Activated T-cell treated with anti-CD3 and anti-CD28 coated beads for 48 hours (primary cell): ENCODE measurements around the gene ALPI.
A peak's percentile ranks its signal among the peaks of the same experiment; 100 is the strongest.
"Not testable (repeated sequence)": the region's sequence is repeated elsewhere in the genome, so short reads cannot be mapped to it uniquely, and the experiment has no call there.

ENCODE experiments used
- DNase-seq: peaks from one replicate; pipeline ENCODE4 v3.0.0-alpha.2; 2020; ENCODE audit warnings: low read depth

Gene ALPI

DNA sequence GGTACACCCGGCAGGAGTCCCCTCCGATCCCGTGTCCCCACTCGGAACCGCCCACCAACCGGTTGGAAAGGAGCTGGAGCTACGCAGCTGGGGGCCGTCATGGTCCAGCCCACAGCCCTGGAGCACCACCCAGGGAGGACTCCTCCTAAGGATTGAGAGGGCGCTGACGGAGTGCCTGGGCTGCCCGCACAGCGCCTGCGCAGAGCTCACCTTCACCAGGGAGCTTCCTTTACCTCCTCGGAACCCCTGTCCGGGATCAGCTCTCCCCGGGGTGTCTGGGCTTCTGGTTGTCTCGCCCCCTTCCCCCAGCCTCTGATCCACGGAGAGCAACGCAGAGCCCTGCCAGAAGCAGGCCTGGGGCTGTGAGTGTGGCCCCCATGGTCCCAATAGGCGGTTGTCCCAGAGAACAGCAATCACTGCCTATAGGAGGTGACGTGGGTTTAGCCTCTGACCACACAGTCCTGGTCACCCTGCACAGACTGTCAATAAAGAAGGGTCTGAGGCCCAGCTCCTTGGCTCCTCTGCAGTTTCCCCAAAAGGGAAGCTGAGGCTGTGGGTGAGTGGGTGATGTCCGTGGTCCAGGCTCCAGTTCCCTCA, 34.7 kb upstream of the ALPI start:
- no peak for DNase-seq

DNA sequence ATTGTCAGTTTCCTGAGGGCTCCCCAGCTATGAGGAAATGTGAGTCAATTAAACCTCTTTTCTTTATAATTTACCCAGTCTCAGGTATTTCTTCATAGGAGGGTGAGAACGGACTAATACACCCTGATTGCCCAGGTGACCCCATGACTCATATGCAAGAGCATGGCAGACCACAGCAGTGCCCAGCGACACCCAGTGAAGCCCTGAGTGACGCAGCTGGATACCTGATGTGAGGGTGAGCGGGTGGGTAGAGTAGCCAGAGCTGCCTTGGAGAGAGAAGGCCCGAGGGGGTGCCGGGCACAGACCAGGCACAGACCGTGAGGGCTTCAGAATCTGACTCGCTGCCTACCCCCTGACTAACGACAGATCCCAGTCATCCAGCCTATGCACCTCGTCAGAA, 33.9 kb upstream of the ALPI start:
- no peak for DNase-seq

DNA sequence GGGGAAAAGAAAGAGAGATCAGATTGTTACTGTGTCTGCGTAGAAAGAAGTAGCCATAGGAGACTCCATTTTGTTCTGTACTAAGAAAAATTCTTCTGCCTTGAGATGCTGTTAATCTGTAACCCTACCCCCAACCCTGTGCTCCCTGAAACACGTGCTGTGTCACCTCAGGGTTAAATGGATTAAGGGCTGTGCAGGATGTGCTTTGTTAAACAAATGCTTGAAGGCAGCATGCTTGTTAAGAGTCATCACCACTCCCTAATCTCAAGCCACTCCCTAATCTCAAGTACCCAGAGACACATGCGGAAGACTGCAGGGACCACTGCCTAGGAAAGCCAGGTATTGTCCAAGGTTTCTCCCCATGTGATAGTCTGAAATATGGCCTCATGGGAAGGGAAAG, 33.0 kb upstream of the ALPI start:
- DNase-seq, result not testable (repeated sequence)

DNA sequence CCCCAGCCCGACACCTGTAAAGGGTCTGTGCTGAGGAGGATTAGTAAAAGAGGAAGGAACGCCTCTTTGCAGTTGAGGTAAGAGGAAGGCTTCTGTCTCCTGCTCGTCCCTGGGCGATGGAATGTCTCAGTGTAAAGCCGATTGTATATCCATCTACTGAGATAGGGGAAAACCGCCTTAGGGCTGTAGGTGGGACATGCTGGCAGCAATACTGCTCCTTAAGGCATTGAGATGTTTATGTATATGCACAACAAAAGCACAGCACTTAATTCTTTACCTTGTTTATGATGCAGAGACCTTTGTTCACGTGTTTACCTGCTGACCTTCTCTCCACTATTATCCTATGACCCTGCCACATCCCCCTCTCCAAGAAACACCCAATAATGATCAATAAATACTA, 32.5 kb upstream of the ALPI start:
- not testable (repeated sequence) for DNase-seq

DNA sequence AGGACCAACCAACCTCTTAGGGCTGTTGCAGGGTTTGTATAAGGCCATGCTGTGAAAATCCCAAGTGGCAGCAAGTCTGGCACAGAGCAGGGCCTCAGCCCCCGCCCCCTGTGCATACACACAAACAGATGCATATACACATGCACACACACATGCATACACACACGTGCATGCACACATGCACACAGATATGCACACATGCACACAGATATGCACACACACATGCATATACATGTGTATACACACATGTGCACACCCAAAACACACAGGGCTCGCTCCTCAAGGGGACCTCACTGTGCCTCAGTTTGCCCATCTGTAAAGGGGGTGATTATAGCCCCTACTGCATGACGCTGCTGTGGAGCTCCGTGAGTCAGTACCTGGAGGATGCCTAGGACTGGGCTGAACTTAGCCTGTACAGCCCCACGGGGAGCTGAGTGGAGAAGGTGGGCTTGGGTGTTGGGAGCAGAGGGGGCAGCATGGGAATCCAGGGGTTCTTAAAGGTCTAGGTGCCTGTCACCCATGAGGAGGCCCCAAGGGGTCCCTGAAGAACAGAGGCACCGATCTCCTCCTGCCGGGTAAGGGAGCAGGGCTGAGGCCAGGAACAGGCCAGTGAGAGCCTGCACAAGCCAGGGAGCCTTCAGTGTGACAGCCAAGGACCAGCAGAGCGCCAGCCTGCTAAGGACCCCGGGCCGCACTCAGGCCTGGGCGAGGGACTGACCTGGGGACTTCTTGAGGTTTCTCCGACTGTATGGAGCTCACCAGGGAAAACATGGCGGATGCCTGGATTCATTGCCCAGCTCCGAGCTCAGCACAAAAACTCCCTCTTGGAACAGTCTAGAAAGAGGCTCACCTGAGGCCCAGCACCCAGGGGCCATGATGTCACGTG, 24.0 kb upstream of the ALPI start:
- DNase-seq, result no peak

DNA sequence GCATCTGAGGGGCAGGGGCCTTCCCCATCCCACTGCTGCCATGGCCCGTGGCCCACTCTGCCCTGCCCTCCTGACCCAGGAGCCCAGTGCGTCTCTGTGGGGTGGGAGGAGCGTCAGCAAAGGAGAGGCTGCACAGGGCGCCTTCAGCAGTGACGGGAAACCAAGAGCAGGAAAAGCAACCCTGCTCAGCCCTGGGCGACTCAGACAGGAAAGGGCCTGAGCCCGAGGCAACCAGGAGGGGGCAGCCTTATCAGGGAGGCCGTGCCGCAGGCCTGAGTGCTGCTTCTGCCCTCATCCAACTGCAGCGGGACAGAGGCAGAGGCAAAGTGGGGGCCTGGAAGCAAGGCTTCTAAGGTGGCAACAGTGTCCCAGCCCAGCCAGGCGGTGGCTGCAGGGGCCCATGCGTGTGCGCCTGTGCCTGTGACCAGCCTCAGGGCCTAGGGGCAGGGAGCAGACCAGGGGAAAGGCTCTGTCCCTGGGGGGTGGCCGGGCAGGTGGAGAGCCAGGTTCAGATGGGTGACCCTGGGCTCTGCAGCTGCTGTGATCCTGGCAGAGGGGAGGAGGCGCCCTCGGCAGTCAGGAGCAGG, 23.3 kb upstream of the ALPI start:
- no peak for DNase-seq

DNA sequence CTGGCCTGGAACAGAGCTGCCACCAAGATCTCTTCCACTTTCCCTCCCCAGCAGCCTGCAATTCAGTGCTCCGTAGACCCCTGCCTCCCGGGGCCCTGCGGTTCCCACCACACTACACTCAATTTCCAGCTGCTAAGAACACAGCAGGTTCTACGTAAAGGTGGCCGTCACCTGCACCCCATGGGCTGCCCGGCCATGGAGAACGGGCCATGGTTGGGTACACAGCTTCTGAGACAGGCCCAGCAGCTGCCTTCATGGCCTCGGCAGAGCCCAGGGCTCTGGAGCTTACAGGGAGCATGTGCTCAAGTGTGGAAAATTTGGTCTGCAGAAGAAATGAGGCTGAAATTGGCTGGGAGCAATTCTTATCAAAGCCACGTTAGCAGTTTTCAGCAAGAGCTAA, 22.3 kb upstream of the ALPI start:
- DNase-seq, result not testable (repeated sequence)

DNA sequence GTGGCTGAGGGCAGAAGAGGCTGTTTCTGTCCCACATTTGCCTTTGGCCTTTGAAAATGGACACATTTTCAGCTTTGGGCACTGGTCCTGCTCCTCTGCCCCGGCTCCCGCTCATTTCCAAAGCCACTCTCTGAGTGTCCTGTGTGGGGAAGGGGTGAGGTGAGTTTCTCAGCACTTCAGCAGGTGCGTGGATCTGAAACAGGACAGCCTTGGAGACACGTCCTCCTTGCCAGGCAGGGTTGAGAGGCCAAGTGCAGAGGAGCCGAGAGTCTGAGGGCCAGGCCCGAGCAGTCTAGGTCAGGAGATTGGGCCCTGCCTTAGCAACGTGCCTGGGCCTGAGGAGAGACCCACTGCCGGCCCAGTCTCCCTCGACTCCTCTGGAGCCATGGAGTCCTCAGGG, 21.9 kb upstream of the ALPI start:
- no peak for DNase-seq

DNA sequence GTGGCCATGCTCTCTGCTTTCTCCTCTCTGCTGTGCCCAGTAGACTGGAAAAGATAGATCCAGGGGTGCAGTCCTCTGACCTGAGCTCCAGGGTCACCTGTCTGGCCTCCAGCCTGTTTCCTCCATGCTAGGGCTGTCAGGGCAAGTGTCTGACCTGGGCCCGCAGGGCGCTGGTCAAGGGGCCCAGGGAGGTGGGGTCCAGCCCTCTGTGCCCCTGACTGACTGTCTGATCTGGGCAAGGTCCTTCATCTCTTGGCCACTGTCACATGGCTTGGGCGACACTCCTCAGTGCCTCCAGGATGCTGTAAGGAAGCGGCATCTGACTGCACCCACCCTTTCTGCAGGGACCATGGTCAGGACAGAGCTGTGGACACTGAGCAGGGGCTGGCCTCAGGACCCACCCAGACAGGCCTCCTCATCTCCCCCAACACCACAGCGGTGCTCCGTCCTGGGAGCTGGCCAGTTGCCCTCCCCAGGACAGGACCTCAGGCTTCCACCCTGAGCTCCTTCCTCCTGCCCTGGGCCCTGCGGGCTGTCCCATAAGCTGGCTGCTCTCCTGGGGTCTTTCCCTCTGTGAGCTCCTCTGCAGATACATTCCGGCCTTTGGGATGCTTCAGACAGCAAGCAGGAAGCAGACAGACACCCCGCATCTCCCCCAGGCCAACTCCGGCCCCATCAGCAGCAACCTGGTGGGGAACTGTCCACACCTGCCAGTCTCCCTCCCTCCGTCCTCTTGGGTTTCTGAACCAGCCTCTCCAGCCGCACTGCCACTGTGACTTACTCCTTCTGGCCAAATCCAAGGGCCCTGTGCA, 21.2 kb upstream of the ALPI start:
- no peak for DNase-seq

DNA sequence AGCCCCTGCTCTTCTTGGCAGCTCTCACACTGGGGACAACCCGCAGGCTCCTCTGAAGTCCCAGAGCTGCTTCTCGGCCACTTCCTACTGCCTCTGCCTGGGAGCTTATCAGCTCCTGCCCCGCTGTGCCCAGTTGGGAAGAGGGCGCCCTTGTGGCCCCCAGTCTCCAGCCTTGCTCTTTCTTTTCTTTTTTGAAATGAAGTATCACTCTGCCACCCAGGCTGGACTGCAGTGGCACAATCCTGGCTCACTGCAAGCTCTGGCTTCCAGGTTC, 20.6 kb upstream of the ALPI start:
- DNase-seq, result no peak

DNA sequence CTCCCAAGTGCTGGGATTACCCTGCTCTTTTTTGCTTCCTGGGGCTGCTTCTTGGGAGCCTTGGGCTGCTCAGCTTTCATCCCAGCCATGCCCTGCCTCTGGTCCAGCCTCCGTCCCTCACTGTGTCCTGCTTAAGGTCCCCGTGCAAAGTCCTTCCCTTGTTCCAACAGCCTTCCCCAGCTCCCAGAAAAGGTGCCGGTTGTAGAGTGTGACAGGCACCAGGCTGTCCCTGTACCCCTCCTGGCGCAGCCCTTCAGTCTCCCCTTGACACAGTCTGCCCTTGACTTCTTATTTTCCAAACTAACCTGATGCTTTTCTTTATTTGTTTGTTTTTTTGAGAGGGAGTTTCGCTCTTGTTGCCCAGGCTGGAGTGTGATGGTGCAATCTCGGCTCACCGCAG, 20.1 kb upstream of the ALPI start:
- no peak for DNase-seq

DNA sequence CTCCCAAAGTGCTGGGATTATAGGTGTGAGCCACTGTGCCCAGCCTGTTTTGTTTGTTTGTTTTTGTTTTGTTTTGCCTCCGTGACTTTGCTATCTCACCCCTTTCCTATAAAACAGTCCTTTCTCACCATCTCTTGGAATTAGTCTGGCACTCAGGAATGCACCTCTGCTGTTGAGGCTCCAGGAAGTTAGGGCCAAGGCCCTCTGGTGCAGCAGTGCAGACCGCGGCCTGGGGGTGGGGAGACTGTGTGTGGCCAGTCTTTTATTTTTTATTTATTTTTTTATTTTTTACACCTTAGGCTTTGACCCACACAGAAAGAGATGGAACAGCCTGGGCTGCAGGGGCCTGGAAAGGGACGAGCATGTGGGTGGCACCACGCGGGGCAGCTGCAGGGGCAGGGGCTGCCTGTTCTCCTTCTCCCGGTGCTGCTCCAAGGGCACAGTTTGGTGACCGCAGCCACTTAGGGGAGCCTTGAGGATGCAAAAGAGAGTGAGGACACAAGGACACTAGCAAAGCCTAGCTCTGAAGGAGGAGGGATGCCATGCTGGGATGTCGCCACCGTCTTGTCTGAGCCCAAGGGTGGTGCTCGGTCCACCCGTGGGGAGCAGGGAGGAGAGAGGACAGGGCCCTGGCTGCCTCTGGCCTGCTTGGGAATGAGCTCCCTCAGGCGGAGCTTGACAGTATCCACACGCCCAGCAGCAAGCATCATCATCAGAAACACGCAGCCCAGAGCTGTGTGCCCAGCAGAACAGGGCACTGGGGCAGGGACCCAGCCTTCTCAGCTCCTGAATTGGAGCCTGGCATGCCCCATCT, 19.4 kb upstream of the ALPI start:
- no peak for DNase-seq

DNA sequence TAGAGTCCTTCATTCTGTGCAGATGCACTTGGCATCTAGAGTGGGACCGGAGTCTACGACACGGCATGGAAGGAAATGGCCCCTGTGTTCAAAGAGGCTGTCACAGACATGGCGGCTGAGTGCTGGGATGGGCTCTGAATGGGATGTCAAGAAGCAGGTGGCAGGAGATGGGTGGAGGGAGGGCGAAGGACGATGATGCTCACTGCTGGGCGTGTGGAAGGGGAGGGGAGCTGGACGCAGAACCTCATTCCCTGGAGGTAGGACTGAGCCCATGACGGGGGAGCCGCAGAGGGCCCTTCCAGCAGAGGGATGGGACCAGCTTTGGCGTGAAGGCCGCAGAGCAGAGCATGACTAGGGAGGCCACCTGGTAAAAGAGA, 18.8 kb upstream of the ALPI start:
- no peak for DNase-seq

DNA sequence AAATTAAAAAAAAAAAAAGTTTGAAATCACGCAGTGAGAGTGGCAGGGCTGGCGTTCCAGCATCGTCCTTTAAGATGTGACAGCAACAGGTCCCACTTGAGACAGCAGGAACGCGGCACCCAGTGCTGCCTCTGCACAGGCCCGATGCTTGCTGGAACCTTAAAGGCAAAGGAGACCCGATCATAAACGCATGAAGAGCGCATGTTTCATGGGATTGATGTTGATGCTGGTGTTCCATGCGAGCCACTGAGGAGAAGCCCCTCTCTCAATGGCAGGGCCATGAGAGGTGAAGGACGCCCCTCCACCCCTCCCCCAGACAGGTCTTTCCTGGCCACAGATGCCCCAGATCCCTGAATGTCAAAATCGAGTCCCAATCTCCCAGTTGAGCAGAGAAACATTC, 17.9 kb upstream of the ALPI start:
- no peak for DNase-seq

DNA sequence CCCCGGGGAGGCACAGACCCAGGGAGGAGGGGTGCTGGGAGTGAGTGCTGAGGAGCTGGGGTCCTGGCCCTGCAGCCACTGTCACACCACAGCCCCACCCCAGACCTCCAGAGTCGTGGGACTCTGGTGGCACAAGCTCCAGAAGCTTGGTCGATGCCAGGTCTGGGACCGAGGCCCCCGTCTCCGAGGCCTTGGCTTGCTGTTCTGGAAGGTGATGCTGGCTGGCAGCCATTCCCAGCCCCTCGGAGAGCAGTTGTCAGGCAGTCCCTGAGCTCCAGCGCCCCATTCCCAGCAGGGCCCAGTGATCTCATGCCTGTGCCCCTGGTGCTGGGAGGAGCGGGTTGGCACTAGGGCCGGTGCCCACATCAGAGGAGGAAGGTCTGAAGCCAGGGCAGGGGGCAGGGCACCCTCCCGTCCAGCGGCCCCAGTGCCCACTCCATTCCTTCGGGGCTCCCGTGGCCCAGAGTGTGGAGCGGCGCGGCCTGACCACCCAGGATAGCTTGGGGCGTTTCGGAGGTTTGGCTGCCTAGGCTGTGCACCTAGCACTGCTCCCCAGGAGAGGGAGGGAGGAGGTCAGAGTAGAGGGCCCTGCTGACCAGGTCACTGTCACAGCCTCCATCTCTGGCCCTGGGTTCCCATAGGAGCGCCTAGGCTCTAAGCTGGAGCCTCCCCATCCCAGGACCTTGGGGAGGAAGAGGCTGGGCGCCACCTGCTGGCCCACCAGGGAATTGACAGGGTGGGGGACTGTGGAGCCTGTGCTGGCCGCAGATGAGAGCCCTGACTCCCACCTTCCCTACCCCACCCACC, 16.8 kb upstream of the ALPI start:
- DNase-seq, result peak; percentile 36

DNA sequence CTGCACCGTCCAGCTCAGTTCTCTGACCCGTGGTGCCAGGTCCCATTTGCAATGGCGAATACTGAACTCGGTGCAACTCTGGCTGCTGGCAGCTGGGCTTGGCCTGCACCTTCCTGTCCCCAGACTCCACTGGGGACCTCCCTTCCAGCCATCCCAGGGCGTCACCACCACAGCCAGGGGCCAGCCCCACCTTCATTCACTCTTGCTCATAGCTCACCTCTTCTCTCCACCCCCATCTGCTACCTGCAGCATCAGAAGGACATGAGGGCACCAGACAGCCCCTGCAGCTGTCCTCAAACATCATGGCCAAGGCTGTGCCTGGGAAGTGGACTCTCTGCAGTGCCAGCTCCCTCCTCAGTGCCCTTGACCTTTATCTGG, 16.2 kb upstream of the ALPI start:
- no peak for DNase-seq

DNA sequence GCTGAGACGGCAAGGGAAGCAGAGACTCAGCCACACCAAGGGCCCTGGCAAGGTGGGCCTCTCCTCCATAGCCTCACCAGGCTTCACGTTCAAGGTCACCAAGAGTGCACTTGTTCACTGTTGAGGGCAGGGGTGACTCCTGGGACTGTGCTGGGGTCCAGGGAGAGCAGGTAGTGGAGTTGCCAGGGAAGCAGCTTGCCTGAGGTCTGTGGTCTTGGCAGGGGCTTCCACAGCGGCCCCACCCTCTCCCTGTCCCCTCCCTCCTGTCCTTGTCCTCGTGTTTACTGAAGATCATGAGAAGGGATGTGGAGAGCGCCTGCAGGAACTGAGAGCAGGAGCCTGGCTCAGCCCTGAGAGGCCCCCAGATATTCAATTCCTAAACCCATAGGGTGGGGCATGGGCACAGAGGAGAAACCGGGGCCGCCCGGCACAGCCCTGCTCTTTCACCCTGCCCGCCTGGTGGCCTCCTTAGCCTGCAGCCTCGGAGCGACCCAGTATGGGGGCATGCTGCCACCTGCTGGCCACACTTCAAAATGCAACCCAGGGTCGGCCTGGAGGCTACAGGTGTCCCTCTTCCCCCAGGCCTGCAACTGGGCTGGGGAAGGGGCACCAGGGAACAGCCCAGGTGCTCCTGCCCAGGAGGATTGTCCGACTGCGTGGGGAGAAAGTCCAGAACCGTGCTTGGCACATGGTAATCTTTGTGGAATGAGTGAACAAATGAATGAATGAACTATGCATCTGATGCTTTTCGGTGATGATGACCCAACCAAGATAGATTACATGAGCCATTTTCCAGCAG, 15.5 kb upstream of the ALPI start:
- DNase-seq, result peak; percentile 85

DNA sequence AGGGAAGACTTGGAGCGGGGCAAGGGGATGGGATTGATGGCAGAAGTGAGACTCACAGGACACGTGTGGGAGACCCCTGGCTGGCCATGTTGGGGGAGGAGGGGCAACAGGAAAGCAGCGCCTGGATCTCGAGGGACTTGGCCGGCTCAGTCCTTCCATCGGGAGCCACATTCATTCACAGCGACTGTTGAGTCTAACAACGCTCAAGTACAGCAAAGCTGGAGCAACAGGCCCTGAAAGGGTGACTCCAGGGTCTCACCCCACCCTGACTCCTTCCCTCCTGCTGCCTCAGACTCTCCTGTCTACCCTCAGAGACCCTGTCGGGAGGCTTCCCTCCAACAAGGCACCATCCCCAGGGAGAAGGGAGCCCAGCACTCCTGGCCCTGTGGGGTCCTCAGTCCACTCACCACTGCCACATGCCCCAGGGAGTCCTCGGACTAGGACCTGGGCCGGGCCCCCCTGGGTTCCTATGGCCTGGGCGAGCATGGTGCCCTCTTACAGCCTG, 14.8 kb upstream of the ALPI start:
- DNase-seq, result no peak

DNA sequence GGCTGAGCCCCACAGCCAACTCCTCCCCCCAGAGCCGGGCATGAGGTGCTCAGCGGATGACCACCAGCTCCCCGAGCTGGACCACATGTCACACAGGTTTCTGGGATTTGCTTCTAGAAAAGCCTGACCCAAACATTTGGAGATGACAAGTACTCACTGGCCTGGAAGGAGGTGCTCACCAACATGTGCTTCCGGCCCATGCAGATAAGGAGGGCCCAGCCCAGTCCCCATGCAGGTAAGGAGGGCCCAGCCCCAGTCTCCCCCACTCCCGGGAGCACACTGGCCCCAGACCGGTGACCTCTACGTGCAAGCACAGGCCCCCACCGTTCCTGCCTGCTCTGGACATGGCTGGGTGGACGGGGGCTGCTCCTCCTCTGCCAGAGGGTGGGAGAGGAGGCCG, 14.0 kb upstream of the ALPI start:
- not testable (repeated sequence) for DNase-seq

DNA sequence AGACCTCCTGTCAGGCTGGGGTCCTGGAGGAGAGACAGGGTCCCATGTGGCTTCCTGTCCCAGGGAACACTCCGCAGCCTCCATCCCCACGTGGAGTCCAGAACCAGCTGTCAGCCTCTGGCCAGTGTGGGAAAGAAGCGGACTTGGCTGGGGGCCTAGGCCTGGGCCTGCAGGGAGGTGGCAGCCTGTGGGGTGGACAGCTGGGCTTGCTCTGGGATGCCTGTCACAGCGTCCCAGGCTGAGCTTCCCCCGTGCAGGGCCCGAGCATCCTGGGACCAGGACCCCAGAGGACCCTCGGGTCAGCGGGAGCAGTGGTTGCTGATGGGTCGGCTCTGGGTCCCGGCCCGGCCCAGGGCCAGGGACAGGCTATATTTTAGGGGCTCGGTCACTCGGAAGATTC, 13.5 kb upstream of the ALPI start:
- not testable (repeated sequence) for DNase-seq
